PC-3 (cell line): ENCODE data around the gene EEF1A2. TPM values are rescaled to one million over a fixed set of nuclear protein-coding genes. Genes with fewer than 3 reads are reported as not detected.

Source experiments
- ATAC-seq: fragments of 200-7000 bp; cut with Tn5 transposase; 2 replicates; pipeline ENCODE4 v1.9.1; 2020; ENCODE audit warnings: mild to moderate bottlenecking, moderate library complexity
- BruUV-seq: library from RNA; stranded (reverse); fragments of 400-500 nt; replicated peaks from 2 replicates; lab custom pipeline; 2021; lab: Mats Ljungman, UMichigan
- CTCF ChIA-PET: fragments of 300-600 bp; sonication (Branson Sonifier 250); formaldehyde crosslinking; loops from one replicate; lab custom pipeline; 2022; ENCODE audit warnings: antibody characterized with exemption; lab: Charles Lee
- POLR2A ChIA-PET: fragments of 300-600 bp; sonication (Branson Sonifier 250); formaldehyde crosslinking; loops from one replicate; lab custom pipeline; 2022; ENCODE audit warnings: antibody characterized with exemption; ENCODE audit not compliant: unreplicated experiment; lab: Charles Lee
- DNase-seq: peaks from one replicate; pipeline ENCODE4 v3.0.0-alpha.2; 2015
- H2AFZ ChIP-seq: fragments of 300-600 bp; sonication (generic); 2 replicates; pipeline ENCODE4 v1.6.0; 2016; ENCODE audit warnings: antibody characterized with exemption, low read length
- H3F3A ChIP-seq: fragments of 300-600 bp; sonication (generic); one replicate; pipeline ENCODE4 v1.6.0; 2017; ENCODE audit warnings: antibody characterized with exemption, low read length, control low read depth, mild to moderate bottlenecking; ENCODE audit not compliant: unreplicated experiment
- H3K27ac ChIP-seq: fragments of 300-600 bp; sonication (generic); 2 replicates; pipeline ENCODE4 v1.5.1; 2016; ENCODE audit warnings: mild to moderate bottlenecking, low read length
- H3K27me3 ChIP-seq: fragments of 300-600 bp; sonication (generic); 2 replicates; pipeline ENCODE4 v1.6.1; 2016; ENCODE audit warnings: low read length, mixed read lengths
- H3K36me3 ChIP-seq: fragments of 300-600 bp; sonication (generic); 2 replicates; pipeline ENCODE4 v1.6.1; 2016; ENCODE audit warnings: low read depth, mixed run types, low read length, mixed read lengths
- H3K4me1 ChIP-seq: fragments of 300-600 bp; sonication (generic); 2 replicates; pipeline ENCODE4 v1.5.1; 2016; ENCODE audit warnings: low read length; ENCODE audit not compliant: insufficient read depth
- H3K4me2 ChIP-seq: fragments of 300-600 bp; sonication (generic); 2 replicates; pipeline ENCODE4 v1.6.0; 2016; ENCODE audit warnings: low read length
- H3K4me3 ChIP-seq: fragments of 300-600 bp; sonication (generic); 2 replicates; pipeline ENCODE4 v1.5.1; 2016; ENCODE audit warnings: mild to moderate bottlenecking, low read length, mixed read lengths
- H3K79me2 ChIP-seq: fragments of 300-600 bp; sonication (generic); 2 replicates; pipeline ENCODE4 v1.6.1; 2017; ENCODE audit warnings: low read length, mixed read lengths
- H3K9ac ChIP-seq: fragments of 300-600 bp; sonication (generic); 2 replicates; pipeline ENCODE4 v1.6.0; 2016; ENCODE audit warnings: mild to moderate bottlenecking, low read length
- H3K9me2 ChIP-seq: fragments of 300-600 bp; sonication (generic); replicated peaks from 2 replicates; pipeline ENCODE4 v1.6.1; 2016; ENCODE audit warnings: mixed run types, low read length, mixed read lengths
- H3K9me3 ChIP-seq: fragments of 300-600 bp; sonication (generic); 2 replicates; pipeline ENCODE4 v1.6.1; 2016; ENCODE audit warnings: low read length, mixed read lengths
- H4K20me1 ChIP-seq: fragments of 300-600 bp; sonication (generic); 2 replicates; pipeline ENCODE4 v1.6.1; 2016; ENCODE audit warnings: low read length, mixed read lengths
- EZH2 ChIP-seq: fragments of 300-600 bp; sonication (generic); IDR thresholded peaks from one replicate; pipeline ENCODE4 v1.6.1; 2017; ENCODE audit warnings: antibody characterized with exemption, mild to moderate bottlenecking, low read length; ENCODE audit not compliant: unreplicated experiment
- EZH2phosphoT487 ChIP-seq: fragments of 300-600 bp; sonication (generic); IDR thresholded peaks from 2 replicates; pipeline ENCODE4 v1.6.1; 2018; ENCODE audit warnings: mild to moderate bottlenecking, antibody characterized with exemption, low read length, borderline replicate concordance
- intact Hi-C: fragments of 100-400 bp; cut with micrococcal nuclease; formaldehyde crosslinking; loops from 2 replicates; pipeline ENCODE4 v1.9.0; 2023
- total RNA-seq: library from RNA; depleted of rRNA; stranded (reverse); fragments of >200 nt; gene quantifications from 2 replicates; pipeline ENCODE4 v1.2.3, GENCODE V29; 2014
- TF ChIP-seq, protein P1 (sequence below): fragments of 300-600 bp; sonication (generic); conservative IDR thresholded peaks from 2 replicates; pipeline ENCODE4 v1.5.1; 2017; ENCODE audit warnings: antibody characterized with exemption, low read depth, mild to moderate bottlenecking, low read length

The EEF1A2 gene
- total RNA-seq, 1 experiment from 2014 or later = 463 TPM

DNA sequence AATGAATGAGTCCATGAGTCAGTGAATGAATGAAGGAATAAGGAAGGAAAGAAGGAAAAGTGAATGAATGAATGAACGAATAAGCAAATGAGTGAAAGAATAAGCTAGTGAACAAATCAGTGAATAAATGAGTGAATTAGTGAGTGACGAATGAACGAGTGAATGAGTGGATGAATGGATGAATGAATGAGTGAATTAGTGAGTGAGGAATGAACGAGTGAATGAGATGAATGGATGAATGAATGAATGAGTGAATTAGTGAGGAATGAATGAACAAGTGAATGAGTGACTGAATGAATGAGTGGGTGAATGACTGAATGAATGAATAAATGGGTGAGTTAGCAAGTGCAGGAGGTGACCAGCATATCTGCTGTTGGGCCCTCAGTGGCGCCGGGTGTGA is 44.9 kb upstream of the EEF1A2 start:
- Histone ChIP-seq H2AFZ (no peak overlapping the region), H3K27ac (no peak overlapping the region), H3K9me3 (no peaks in the 10 kb centered on the region), H3K9ac (no peak overlapping the region), H3K4me3 (no peak overlapping the region), H3K27me3 (no peaks in the 10 kb centered on the region), H3K79me2 (no peaks in the 10 kb centered on the region), H3K4me1 (peaks cover 44% of the 10 kb centered on the region), H3F3A (no peaks in the 10 kb centered on the region), H3K4me2 (no peak overlapping the region), H3K36me3 (no peaks in the 10 kb centered on the region), H4K20me1 (no peaks in the 10 kb centered on the region), H3K9me2 (no peaks in the 10 kb centered on the region)
- ATAC-seq (no peak), DNase-seq (no peak)
- no peak for TF ChIP-seq EZH2
- TF ChIP-seq, protein P1, sequence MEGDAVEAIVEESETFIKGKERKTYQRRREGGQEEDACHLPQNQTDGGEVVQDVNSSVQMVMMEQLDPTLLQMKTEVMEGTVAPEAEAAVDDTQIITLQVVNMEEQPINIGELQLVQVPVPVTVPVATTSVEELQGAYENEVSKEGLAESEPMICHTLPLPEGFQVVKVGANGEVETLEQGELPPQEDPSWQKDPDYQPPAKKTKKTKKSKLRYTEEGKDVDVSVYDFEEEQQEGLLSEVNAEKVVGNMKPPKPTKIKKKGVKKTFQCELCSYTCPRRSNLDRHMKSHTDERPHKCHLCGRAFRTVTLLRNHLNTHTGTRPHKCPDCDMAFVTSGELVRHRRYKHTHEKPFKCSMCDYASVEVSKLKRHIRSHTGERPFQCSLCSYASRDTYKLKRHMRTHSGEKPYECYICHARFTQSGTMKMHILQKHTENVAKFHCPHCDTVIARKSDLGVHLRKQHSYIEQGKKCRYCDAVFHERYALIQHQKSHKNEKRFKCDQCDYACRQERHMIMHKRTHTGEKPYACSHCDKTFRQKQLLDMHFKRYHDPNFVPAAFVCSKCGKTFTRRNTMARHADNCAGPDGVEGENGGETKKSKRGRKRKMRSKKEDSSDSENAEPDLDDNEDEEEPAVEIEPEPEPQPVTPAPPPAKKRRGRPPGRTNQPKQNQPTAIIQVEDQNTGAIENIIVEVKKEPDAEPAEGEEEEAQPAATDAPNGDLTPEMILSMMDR = no peak
- no peak for TF ChIP-seq EZH2phosphoT487
- ChIA-PET POLR2A (interaction anchor here (0.6 kb wide), 1 partner anchor 98 kb away, joined by 4 read pairs; no protein-coding TSS in a partner anchor), CTCF (no interaction called here)
- intact Hi-C loops = no loop called here
- BruUV-seq = no TSS peak

DNA sequence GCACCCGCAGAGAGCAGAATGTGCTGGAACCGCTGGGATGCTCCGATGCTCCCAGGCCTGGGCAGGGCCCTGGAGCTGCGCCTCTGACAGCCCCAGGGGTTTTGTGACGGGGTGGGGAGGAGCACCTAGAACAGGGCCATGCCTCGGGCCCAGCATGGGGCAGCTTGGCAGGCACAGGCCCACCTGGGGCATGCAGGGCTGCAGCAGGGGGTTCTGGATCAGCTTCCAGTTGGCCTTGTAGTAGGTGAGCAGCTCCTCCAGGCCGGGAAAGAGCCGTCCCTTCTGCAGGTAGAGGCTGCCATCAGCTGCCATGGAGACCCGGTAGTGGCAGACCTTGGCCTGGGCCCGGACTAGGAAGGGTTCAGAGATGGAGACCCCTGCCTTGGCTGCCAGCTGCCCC is 44.2 kb upstream of the EEF1A2 start:
- H3K4me2 ChIP-seq = no peak overlapping the region
- no peak overlapping the region for H2AFZ ChIP-seq
- H3K9ac ChIP-seq = no peak overlapping the region
- intact Hi-C loops = no loop called here
- ATAC-seq = no peak
- DNase-seq = no peak
- no peaks in the 10 kb centered on the region for H3K27me3 ChIP-seq
- no peaks in the 10 kb centered on the region for H3F3A ChIP-seq
- BruUV-seq = no TSS peak
- no peak overlapping the region for H3K4me3 ChIP-seq
- no peaks in the 10 kb centered on the region for H3K79me2 ChIP-seq
- ChIA-PET CTCF (no interaction called here), POLR2A (no interaction called here)
- peaks cover 45% of the 10 kb centered on the region for H3K4me1 ChIP-seq
- H3K9me2 ChIP-seq = no peaks in the 10 kb centered on the region
- TF ChIP-seq EZH2 = no peak
- no peaks in the 10 kb centered on the region for H3K36me3 ChIP-seq
- H3K27ac ChIP-seq = no peak overlapping the region
- no peaks in the 10 kb centered on the region for H3K9me3 ChIP-seq
- H4K20me1 ChIP-seq = no peaks in the 10 kb centered on the region

DNA sequence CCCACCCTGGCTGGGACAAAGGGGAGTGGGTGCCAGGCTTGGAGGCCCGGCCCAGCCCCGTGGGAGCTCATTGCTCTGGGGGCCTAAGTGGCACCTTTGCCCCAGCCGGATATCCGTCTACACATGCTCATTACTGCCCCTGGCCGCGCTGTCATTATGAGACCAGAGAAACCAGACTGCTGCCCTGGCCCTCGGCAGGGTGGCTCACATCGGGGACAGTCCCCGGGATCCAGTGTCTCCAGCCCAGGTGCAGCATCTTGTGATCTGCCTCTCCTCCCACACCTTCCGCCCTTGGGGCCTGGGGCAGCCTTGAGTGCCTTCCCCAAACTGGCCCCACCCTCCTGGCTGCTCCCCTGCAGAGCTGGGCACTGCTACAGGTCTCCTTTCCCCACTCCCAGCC is 43.8 kb upstream of the EEF1A2 start:
- Histone ChIP-seq H3K27me3 (no peaks in the 10 kb centered on the region), H3K9me2 (no peaks in the 10 kb centered on the region), H3K9ac (no peak overlapping the region), H3K9me3 (no peaks in the 10 kb centered on the region), H3K4me3 (no peak overlapping the region), H3F3A (no peaks in the 10 kb centered on the region), H3K79me2 (no peaks in the 10 kb centered on the region), H3K36me3 (no peaks in the 10 kb centered on the region), H3K4me2 (no peak overlapping the region), H3K4me1 (peaks cover 41% of the 10 kb centered on the region), H4K20me1 (no peaks in the 10 kb centered on the region), H3K27ac (no peak overlapping the region), H2AFZ (no peak overlapping the region)
- BruUV-seq = no TSS peak
- DNase-seq (no peak), ATAC-seq (no peak)
- ChIA-PET POLR2A (interaction anchor here (0.7 kb wide), 1 partner anchor 26 kb away, joined by 3 read pairs; no protein-coding TSS in a partner anchor), CTCF (no interaction called here)
- intact Hi-C loops = no loop called here
- TF ChIP-seq, protein P1 = no peak
- TF ChIP-seq EZH2 (no peak), EZH2phosphoT487 (no peak)
